Astrocyte of the cerebellum (primary cell): ENCODE data around the gene MAP4K3.

Experiments
- DNase-seq: peaks from one replicate; pipeline ENCODE4 v3.0.0-alpha.2; 2011; ENCODE audit warnings: low read depth
- H3K4me3 ChIP-seq: 2 replicates; pipeline ENCODE4 v1.5.1; 2011; ENCODE audit warnings: mild to moderate bottlenecking, low read depth, low read length, moderate library complexity
- CTCF ChIP-seq: IDR thresholded peaks from 2 replicates; pipeline ENCODE4 v1.5.1; 2012; ENCODE audit warnings: low read length, low read depth, moderate library complexity, mild to moderate bottlenecking; ENCODE audit errors: missing control alignments
- in situ Hi-C: cut with HindIII; loops from 2 replicates; pipeline ENCODE4 v1.10.0; 2017; ENCODE audit warnings: low sequenced_read_pairs

Gene MAP4K3

GRCh38 chr2:39381653-39382052, 55.4 kb downstream of the MAP4K3 start:
- in situ Hi-C loops: no loop called here
- no peak for DNase-seq

GRCh38 chr2:39380525-39381150, 56.4 kb downstream of the MAP4K3 start:
- no peak for DNase-seq

More at GRCh38 chr2:39381653-39382052, 55.4 kb downstream of the MAP4K3 start:
- TF ChIP-seq CTCF: no peak
- no peak overlapping the region for H3K4me3 ChIP-seq

GRCh38 chr2:39379643-39380524, 57.2 kb downstream of the MAP4K3 start:
- TF ChIP-seq CTCF: no peak
- no peak overlapping the region for H3K4me3 ChIP-seq
- in situ Hi-C loops: no loop called here
- peak; percentile 29 for DNase-seq

More at GRCh38 chr2:39380525-39381150, 56.4 kb downstream of the MAP4K3 start:
- no peak overlapping the region for H3K4me3 ChIP-seq
- in situ Hi-C loops: no loop called here
- TF ChIP-seq CTCF: no peak

- DNase-seq: no peak
- H3K4me3 ChIP-seq: no peak overlapping the region
- no peak for TF ChIP-seq CTCF
- in situ Hi-C loops: no loop called here
Measured at GRCh38 chr2:39378968-39379367, 58.1 kb downstream of the MAP4K3 start.

- no peak overlapping the region for H3K4me3 ChIP-seq
- no peak for TF ChIP-seq CTCF
- no peak for DNase-seq
- in situ Hi-C loops: no loop called here
Measured at GRCh38 chr2:39377226-39377939, 59.7 kb downstream of the MAP4K3 start.

- DNase-seq: no peak
- no peak for TF ChIP-seq CTCF
- in situ Hi-C loops: no loop called here
- H3K4me3 ChIP-seq: no peak overlapping the region
Measured at GRCh38 chr2:39375917-39376316, 61.2 kb downstream of the MAP4K3 start.
